Neural progenitor cell (in vitro differentiated cells): ENCODE results near the gene DKKL1.

Experiments used
- EZH2 ChIP-seq: fragments of 200-600 bp; sonication (generic); IDR thresholded peaks from 2 replicates; pipeline ENCODE4 v1.6.1; 2017; ENCODE audit warnings: antibody characterized with exemption, mild to moderate bottlenecking, moderate library complexity
- TF ChIP-seq, protein P1 (sequence below): fragments of 200-600 bp; sonication (generic); IDR thresholded peaks from 2 replicates; pipeline ENCODE4 v1.5.1; 2017; ENCODE audit warnings: antibody characterized with exemption, mild to moderate bottlenecking

DNA sequence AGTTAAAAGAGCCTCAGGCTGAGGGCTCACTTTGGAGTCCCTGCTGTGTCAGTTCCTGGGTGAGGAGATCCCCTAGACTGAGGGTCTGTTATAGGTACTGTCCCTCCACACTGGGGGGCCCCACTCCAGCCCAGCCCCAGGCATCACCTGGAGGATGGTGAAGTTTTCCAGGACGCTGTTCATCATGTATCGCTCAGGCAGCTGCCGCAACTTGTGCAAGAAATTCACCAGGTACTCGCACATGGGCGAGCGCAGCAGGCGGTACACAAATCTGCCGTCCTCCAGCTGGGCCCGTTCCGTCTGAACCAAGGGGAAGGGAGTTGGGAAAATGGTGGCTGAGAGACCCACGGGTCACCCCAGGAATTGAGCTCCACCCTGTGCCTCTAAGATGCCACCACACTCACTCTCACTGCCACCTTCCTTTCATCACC is 21.4 kb upstream of the DKKL1 start:
- TF ChIP-seq, protein P1, sequence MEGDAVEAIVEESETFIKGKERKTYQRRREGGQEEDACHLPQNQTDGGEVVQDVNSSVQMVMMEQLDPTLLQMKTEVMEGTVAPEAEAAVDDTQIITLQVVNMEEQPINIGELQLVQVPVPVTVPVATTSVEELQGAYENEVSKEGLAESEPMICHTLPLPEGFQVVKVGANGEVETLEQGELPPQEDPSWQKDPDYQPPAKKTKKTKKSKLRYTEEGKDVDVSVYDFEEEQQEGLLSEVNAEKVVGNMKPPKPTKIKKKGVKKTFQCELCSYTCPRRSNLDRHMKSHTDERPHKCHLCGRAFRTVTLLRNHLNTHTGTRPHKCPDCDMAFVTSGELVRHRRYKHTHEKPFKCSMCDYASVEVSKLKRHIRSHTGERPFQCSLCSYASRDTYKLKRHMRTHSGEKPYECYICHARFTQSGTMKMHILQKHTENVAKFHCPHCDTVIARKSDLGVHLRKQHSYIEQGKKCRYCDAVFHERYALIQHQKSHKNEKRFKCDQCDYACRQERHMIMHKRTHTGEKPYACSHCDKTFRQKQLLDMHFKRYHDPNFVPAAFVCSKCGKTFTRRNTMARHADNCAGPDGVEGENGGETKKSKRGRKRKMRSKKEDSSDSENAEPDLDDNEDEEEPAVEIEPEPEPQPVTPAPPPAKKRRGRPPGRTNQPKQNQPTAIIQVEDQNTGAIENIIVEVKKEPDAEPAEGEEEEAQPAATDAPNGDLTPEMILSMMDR, result no peak
- no peak for TF ChIP-seq EZH2
